SK-N-SH treated with all-trans-retinoic acid at 6 μM for 48 hours (cell line): Measurements from ENCODE around the gene WNT3.

ENCODE experiments used
- ATAC-seq: fragments of 200-7000 bp; cut with Tn5 transposase; 3 replicates; pipeline ENCODE4 v1.9.1; 2020; ENCODE audit warnings: mild to moderate bottlenecking, moderate library complexity
- BACH2 ChIP-seq: fragments of 250-450 bp; sonication (Bioruptor Pico); IDR thresholded peaks from 2 replicates; pipeline ENCODE4 v1.9.0; 2021; ENCODE audit warnings: mild to moderate bottlenecking, borderline replicate concordance
- CSDC2 ChIP-seq: fragments of 250-450 bp; sonication (Bioruptor Pico); IDR thresholded peaks from 2 replicates; pipeline ENCODE4 v1.5.0; 2020; ENCODE audit warnings: mild to moderate bottlenecking, moderate library complexity
- ESRRG ChIP-seq: fragments of 250-450 bp; sonication (Bioruptor Pico); IDR thresholded peaks from 2 replicates; pipeline ENCODE4 v1.6.1; 2021; ENCODE audit warnings: mild to moderate bottlenecking
- GLIS3 ChIP-seq: fragments of 250-450 bp; sonication (Bioruptor Pico); IDR thresholded peaks from 2 replicates; pipeline ENCODE4 v1.5.0; 2020; ENCODE audit warnings: mild to moderate bottlenecking, moderate library complexity
- ISL1 ChIP-seq: fragments of 250-450 bp; sonication (Bioruptor Pico); IDR thresholded peaks from 2 replicates; pipeline ENCODE4 v2.1.2; 2022; ENCODE audit warnings: mild to moderate bottlenecking, moderate library complexity
- PATZ1 ChIP-seq: fragments of 250-450 bp; sonication (Bioruptor Pico); IDR thresholded peaks from 2 replicates; pipeline ENCODE4 v1.8.0; 2020; ENCODE audit warnings: mild to moderate bottlenecking, moderate library complexity, borderline replicate concordance
- PPARA ChIP-seq: fragments of 250-450 bp; sonication (Bioruptor Pico); IDR thresholded peaks from 2 replicates; pipeline ENCODE4 v1.5.0; 2020; ENCODE audit warnings: mild to moderate bottlenecking, borderline replicate concordance
- RARB ChIP-seq: fragments of 250-450 bp; sonication (Bioruptor Pico); IDR thresholded peaks from 2 replicates; pipeline ENCODE4 v1.8.0; 2021; ENCODE audit warnings: mild to moderate bottlenecking, moderate library complexity
- SNAI2 ChIP-seq: fragments of 250-450 bp; sonication (Bioruptor Pico); IDR thresholded peaks from 2 replicates; pipeline ENCODE4 v1.5.0; 2020; ENCODE audit warnings: mild to moderate bottlenecking, moderate library complexity
- TCF4 ChIP-seq: fragments of 250-450 bp; sonication (Bioruptor Pico); IDR thresholded peaks from 2 replicates; pipeline ENCODE4 v1.8.0; 2021; ENCODE audit warnings: mild to moderate bottlenecking, moderate library complexity, borderline replicate concordance
- TOX ChIP-seq: fragments of 250-450 bp; sonication (Bioruptor Pico); IDR thresholded peaks from 2 replicates; pipeline ENCODE4 v1.8.0; 2021; ENCODE audit warnings: mild to moderate bottlenecking, moderate library complexity, borderline replicate concordance
- ZC3H10 ChIP-seq: fragments of 250-450 bp; sonication (Bioruptor Pico); IDR thresholded peaks from 2 replicates; pipeline ENCODE4 v1.5.1; 2021; ENCODE audit warnings: mild to moderate bottlenecking, moderate library complexity
- ZFP3 ChIP-seq: fragments of 250-450 bp; sonication (Bioruptor Pico); IDR thresholded peaks from 2 replicates; pipeline ENCODE4 v1.5.0; 2020; ENCODE audit warnings: mild to moderate bottlenecking, moderate library complexity
- ZFP30 ChIP-seq: fragments of 450-650 bp; formaldehyde crosslinking; IDR thresholded peaks from 2 replicates; pipeline ENCODE4 v1.5.0; 2022; ENCODE audit warnings: mild to moderate bottlenecking, moderate library complexity
- ZNF565 ChIP-seq: fragments of 450-650 bp; formaldehyde crosslinking; conservative IDR thresholded peaks from 2 replicates; pipeline ENCODE4 v1.5.0; 2020; ENCODE audit warnings: low read depth, mild to moderate bottlenecking, moderate library complexity
- ZNF8 ChIP-seq: fragments of 450-650 bp; formaldehyde crosslinking; IDR thresholded peaks from 2 replicates; pipeline ENCODE4 v1.5.0; 2020; ENCODE audit warnings: mild to moderate bottlenecking, moderate library complexity
- TF ChIP-seq, protein P1 (sequence below): fragments of 250-450 bp; sonication (Bioruptor Pico); IDR thresholded peaks from 2 replicates; pipeline ENCODE4 v1.5.1; 2020; ENCODE audit warnings: low read depth, mild to moderate bottlenecking, moderate library complexity
- TF ChIP-seq, protein P2 (sequence below): fragments of 250-450 bp; sonication (Bioruptor Pico); IDR thresholded peaks from 2 replicates; pipeline ENCODE4 v1.5.1; 2021; ENCODE audit warnings: mild to moderate bottlenecking, moderate library complexity
- TF ChIP-seq, protein P3 (sequence below): fragments of 250-450 bp; sonication (Bioruptor Pico); IDR thresholded peaks from 2 replicates; pipeline ENCODE4 v1.5.0; 2020; ENCODE audit warnings: mild to moderate bottlenecking, moderate library complexity

The WNT3 gene

DNA sequence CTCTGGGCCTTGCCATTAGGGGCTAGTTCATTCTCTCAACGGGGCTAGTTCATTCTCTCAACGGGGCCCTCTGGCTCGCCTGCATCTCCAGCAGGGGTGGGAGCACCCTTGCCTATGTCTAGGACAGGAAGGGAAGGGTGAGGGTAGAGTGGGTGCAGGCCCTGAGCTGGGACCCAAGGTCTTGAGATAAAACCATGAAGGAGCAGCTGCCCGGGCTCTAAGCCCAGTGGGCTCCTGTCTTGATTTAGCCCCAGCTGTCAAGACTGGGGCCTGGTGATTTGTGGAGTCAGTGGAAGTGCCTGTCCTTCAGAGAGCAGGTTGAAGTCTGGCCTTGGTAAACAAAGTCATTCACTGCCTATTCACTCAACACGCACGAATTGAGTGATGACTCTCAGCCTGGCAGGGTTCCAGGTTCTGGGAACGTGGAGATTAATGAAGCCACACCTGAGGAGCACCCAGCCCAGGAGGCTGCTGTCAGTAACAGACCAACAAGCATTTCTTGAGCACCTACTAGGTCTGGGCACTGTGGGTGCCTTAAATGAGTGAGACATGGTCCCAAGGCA, 35.4 kb downstream of the WNT3 start:
- no peak for ATAC-seq
- TF ChIP-seq GLIS3, result no peak
- TF ChIP-seq PPARA (CRISPR knock-in tag), result no peak

DNA sequence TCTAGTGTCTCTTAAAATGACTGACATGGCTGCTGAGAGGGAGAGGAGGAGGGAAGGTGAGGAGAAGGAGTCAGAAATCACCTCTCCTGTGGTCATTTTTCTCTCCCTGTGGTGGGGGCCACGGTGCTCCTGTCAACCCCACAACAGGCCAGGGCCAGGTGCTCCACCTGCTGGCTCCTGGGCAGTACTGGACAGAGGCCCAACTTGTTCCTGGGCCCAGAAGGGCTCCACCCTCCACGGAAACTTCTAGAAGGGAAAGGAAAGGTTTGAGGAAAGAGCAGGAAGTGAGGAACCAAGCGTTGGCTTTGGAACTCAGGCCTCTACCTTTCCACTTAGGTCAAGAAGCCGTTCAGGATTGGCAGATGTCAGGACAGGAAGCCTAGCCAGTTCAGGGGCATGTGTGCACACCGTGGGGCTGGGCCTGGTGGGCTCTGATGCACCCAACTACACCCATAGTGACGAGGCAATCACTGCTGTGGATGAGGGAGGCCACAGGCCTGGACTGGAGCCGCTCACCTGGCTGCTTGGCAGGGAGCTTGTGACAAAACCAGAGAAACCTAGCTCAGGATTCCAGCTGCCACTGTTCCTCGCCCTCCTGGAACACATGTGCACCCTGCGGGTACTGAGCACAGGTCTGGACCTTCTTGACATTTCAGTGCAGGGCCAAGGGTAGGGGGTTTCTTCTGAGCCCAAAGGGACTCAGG, 36.1 kb downstream of the WNT3 start:
- TF ChIP-seq RARB (CRISPR knock-in tag), result no peak
- TF ChIP-seq, protein P1, sequence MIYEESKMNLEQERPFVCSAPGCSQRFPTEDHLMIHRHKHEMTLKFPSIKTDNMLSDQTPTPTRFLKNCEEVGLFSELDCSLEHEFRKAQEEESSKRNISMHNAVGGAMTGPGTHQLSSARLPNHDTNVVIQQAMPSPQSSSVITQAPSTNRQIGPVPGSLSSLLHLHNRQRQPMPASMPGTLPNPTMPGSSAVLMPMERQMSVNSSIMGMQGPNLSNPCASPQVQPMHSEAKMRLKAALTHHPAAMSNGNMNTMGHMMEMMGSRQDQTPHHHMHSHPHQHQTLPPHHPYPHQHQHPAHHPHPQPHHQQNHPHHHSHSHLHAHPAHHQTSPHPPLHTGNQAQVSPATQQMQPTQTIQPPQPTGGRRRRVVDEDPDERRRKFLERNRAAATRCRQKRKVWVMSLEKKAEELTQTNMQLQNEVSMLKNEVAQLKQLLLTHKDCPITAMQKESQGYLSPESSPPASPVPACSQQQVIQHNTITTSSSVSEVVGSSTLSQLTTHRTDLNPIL, result no peak
- TF ChIP-seq ZFP30 (CRISPR knock-in tag), result no peak
- TF ChIP-seq CSDC2 (CRISPR knock-in tag), result no peak
- TF ChIP-seq ZNF565 (CRISPR knock-in tag), result no peak
- TF ChIP-seq, protein P2, sequence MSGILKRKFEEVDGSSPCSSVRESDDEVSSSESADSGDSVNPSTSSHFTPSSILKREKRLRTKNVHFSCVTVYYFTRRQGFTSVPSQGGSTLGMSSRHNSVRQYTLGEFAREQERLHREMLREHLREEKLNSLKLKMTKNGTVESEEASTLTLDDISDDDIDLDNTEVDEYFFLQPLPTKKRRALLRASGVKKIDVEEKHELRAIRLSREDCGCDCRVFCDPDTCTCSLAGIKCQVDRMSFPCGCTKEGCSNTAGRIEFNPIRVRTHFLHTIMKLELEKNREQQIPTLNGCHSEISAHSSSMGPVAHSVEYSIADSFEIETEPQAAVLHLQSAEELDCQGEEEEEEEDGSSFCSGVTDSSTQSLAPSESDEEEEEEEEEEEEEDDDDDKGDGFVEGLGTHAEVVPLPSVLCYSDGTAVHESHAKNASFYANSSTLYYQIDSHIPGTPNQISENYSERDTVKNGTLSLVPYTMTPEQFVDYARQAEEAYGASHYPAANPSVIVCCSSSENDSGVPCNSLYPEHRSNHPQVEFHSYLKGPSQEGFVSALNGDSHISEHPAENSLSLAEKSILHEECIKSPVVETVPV (CRISPR knock-in tag), result no peak
- no peak for TF ChIP-seq BACH2
- no peak for TF ChIP-seq ESRRG
- TF ChIP-seq PATZ1 (CRISPR knock-in tag), result no peak
- peak; percentile 93 for ATAC-seq

GRCh38 chr17:46780003-46780373, 38.5 kb downstream of the WNT3 start:
- no peak for ATAC-seq
- TF ChIP-seq ZC3H10 (CRISPR knock-in tag), result no peak
- TF ChIP-seq BACH2, result no peak
- TF ChIP-seq, protein P3, sequence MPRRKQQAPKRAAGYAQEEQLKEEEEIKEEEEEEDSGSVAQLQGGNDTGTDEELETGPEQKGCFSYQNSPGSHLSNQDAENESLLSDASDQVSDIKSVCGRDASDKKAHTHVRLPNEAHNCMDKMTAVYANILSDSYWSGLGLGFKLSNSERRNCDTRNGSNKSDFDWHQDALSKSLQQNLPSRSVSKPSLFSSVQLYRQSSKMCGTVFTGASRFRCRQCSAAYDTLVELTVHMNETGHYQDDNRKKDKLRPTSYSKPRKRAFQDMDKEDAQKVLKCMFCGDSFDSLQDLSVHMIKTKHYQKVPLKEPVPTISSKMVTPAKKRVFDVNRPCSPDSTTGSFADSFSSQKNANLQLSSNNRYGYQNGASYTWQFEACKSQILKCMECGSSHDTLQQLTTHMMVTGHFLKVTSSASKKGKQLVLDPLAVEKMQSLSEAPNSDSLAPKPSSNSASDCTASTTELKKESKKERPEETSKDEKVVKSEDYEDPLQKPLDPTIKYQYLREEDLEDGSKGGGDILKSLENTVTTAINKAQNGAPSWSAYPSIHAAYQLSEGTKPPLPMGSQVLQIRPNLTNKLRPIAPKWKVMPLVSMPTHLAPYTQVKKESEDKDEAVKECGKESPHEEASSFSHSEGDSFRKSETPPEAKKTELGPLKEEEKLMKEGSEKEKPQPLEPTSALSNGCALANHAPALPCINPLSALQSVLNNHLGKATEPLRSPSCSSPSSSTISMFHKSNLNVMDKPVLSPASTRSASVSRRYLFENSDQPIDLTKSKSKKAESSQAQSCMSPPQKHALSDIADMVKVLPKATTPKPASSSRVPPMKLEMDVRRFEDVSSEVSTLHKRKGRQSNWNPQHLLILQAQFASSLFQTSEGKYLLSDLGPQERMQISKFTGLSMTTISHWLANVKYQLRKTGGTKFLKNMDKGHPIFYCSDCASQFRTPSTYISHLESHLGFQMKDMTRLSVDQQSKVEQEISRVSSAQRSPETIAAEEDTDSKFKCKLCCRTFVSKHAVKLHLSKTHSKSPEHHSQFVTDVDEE (CRISPR knock-in tag), result no peak

DNA sequence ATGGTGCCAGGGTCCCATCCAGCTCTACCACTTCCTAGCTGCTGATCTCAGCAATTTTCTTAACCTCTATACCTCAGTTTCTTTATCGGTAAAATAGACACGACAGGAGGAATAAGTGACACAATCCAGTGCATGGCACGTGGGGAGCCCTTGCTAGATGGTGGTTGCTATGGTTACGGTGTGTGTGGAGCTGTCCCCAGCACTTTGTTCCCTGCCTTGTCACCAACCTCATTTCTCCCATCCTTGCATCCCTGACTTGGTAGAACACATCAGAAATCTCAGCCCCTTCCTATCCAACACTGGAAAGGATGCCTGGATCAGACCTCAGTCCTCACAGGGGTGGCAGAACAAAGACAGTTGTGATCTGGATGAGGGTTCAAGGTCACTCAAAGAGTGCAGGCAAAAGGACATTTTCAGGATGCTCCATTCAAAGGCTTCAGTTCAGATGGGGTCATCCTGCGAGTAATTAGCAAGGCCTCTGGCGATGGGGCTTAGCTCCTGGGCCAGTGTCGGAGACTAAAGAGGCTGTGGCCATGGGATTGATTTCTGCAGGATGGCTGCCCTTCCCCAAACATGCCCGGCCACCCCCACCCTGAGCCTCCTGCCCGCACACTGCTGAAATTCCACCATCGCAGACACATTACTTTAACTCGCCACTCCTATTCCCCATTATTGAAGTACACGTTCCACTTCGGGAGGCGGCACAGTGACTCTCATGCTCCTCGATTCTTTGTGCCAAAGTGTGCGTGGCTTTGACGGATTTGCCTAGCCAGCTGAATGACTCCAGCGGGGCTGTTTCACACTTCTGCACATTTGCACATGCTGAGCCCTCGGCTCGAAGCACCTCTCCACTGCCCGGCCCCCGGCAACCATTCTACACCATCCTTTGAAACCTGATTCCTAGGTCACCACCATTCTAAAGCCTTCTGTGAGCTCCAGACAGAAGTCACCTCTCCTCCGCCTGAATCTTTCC, 40.3 kb downstream of the WNT3 start:
- ATAC-seq, result no peak
- TF ChIP-seq PPARA (CRISPR knock-in tag), result no peak
- TF ChIP-seq ZFP3 (CRISPR knock-in tag), result no peak

GRCh38 chr17:46776298-46777005, 42.0 kb downstream of the WNT3 start:
- no peak for ATAC-seq
- TF ChIP-seq, protein P2 (CRISPR knock-in tag), result no peak
- TF ChIP-seq ISL1 (CRISPR knock-in tag), result no peak
- TF ChIP-seq BACH2, result no peak
- TF ChIP-seq ZNF565 (CRISPR knock-in tag), result no peak
- TF ChIP-seq TCF4 (CRISPR knock-in tag), result no peak
- TF ChIP-seq ZFP3 (CRISPR knock-in tag), result no peak
- no peak for TF ChIP-seq ZNF8 (CRISPR knock-in tag)
- no peak for TF ChIP-seq TOX (CRISPR knock-in tag)
- no peak for TF ChIP-seq PATZ1 (CRISPR knock-in tag)
- no peak for TF ChIP-seq SNAI2 (CRISPR knock-in tag)
- no peak for TF ChIP-seq PPARA (CRISPR knock-in tag)
